ENCODE measurements around the gene NEURL3.

GRCh38 chr2:96502891-96503636, 2.1 kb downstream of the NEURL3 start:
- TF ChIP-seq, protein P1, sequence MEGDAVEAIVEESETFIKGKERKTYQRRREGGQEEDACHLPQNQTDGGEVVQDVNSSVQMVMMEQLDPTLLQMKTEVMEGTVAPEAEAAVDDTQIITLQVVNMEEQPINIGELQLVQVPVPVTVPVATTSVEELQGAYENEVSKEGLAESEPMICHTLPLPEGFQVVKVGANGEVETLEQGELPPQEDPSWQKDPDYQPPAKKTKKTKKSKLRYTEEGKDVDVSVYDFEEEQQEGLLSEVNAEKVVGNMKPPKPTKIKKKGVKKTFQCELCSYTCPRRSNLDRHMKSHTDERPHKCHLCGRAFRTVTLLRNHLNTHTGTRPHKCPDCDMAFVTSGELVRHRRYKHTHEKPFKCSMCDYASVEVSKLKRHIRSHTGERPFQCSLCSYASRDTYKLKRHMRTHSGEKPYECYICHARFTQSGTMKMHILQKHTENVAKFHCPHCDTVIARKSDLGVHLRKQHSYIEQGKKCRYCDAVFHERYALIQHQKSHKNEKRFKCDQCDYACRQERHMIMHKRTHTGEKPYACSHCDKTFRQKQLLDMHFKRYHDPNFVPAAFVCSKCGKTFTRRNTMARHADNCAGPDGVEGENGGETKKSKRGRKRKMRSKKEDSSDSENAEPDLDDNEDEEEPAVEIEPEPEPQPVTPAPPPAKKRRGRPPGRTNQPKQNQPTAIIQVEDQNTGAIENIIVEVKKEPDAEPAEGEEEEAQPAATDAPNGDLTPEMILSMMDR (IDR thresholded peaks at IDR 0.05; ENCODE audit: poor library complexity): no peak
- TF ChIP-seq EZH2 (IDR thresholded peaks at IDR 0.05; ENCODE audit: borderline replicate concordance): no peak
